ENCODE results near the gene RGR.

Gene RGR, protein sequence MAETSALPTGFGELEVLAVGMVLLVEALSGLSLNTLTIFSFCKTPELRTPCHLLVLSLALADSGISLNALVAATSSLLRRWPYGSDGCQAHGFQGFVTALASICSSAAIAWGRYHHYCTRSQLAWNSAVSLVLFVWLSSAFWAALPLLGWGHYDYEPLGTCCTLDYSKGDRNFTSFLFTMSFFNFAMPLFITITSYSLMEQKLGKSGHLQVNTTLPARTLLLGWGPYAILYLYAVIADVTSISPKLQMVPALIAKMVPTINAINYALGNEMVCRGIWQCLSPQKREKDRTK

DNA sequence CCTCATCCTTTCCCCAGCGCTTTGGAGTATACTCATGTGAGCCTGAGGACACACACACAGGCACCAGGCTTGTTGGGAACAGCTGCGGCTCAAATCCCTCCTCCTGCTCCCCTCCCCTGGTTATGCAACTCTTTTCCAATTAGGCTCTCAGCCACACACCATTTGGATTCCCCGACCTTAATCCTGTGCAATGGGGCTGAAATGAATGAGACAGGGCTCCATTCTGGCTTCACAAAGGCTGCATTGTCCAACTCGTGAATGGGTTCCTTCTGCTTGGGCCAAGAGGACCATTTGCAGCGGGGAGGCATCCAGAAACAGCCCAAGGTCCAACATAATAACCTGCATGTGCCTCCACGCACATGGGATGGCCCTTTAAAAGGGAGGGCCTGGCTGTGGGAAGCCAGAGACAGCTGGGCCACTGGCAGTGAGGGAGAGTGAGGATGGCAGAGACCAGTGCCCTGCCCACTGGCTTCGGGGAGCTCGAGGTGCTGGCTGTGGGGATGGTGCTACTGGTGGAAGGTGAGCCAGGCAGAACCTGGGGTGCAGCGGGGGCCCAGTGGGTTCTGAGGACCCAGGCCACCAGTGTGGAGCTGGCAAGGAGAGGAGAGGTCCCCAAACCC, at the start of gene RGR:
RGR (plus strand) TSS at position 403 of the 620 bp plus-strand sequence; CDS start at position 441, 38 bp downstream.
- no peak for DNase-seq

DNA sequence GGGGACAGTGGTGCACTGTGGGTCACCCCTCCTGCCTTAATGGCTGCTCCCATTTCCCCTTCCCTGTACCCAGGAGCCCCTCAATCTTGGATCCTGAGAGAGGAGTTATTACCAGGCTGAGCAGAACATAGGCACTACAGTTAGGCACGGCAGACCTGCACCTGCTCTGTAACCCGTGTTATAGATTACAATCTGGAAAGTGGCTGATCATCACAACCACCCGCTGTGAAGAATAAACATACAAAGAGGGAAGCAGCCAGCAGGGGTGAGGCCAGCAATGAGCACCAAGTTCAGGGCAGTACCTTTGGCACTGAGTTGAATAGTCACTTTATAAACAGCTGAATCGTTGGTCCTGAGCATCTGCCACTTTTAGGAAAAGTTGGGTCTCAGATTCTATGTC, 48.8 kb upstream of the RGR start:
- DNase-seq = no peak

DNA sequence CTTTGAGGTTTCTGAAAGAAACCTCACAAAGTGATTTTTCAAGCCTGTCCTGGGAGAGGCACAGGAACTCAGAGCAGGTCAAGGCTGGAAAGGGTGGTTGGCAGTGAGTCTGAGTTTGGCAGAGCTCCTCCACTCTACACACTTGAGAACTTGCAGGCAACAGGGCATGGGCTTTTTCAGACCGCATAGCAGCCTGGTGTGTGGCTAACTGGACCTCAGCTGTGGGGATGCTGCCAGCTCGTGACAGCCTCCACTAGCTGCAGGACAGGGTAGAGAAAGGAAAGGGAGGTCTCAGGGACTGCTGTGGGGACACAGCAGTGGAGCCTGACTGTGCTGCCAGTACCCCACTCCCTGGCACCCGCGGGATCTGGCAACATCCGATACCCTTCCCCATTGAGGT, 47.9 kb upstream of the RGR start:
- DNase-seq = no peak

DNA sequence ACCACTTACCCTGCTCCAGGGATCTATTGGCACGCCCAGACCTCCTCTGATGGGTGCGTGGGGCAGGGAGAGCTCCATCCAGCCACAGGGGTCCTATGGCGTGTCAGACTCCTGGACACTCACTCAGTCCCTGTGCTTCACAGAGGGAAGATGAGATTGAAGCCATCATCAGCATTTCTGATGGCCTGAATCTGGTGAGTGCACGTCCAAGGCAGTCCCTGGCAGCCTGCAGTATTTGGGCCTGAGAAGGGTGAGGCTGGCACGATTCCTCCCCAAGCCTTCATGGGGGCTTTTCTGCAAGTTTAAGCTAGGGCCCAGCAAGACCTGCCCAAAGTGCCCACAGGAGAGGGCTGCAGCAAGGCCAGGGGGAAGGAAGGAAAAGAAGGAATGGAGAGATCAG, 47.2 kb upstream of the RGR start:
- no peak for DNase-seq

DNA sequence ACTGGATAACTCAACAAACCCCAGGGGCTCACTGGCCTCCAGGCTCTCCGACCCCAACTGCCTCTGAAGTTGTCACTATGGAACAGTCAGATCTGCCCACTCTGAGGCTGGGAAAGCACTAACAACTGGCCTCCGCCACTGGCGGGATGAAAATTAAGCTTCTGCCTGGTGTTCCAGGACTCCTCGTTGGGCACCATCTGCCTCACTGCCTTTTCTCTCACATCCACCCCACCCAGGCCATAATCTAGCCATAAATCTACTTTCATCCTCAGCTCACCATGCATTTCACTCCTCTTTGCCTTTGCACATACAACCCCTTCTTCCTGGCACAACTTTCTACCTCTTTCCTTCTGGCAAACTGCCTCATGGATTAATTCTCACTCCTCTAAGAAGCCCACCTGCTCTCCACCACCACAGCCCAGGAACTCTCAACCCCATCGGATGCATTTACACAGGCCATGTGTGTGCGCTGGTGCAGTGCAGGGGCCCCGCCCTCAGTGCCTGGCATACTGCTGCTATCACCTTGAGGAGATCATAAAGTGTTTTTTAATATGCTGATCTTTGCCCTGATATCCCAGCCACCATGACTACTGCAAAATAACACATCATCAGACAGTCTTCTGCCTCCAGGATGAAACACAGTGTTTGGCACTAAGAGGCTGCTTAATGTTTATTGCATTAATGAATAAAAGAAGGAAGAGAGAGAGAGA, 46.5 kb upstream of the RGR start:
- no peak for DNase-seq

DNA sequence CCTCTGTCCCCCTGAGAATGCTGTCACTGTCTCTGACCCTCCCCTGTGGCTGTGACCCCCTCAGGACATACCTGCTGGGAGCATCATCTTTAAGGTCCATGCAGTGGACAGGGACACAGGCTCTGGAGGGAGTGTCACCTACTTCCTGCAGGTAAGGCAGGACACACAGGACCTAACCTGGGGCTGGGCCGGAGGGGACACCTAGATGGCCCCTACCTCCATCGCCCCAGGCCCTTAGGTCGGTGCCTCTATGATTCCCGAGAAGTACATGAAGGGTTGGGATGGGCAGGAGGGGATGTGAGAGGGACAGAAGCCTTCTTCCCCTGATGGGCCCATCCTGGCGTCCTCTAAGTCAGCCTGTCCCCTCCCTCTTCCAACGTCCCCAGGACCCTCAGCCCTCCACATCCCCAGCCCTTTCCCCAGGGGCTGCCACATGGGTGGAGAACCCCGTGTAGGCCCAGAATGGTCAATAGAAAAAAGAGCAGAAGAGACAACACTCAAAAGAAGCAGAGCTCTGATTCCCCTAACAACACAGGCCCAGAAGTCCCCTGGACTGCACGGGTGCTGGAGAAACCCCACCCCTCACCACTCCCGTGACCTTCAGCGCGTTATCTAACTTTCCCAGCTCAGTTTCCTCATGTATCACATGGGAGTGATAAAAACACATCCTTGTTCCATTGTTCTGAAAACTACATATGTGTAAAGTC, 44.2 kb upstream of the RGR start:
- no peak for DNase-seq

DNA sequence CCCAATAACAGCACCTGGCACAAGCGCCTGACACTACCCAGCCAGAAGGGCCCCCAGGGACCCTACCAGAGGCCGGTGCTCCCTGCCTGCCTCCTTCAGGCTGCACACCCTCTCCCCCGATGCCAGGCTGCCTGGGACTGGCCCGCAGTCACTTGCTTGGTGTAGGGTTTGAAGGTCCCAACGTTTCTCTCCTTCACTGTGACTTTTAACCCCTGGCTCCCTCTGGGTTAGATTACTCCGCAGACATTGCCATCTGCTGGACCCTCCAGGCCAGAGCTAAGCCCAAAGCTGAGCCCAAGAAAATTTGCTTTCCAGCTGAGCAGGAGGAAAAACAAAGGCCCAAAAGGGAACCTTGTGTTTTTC, 43.6 kb upstream of the RGR start:
- DNase-seq = no peak

DNA sequence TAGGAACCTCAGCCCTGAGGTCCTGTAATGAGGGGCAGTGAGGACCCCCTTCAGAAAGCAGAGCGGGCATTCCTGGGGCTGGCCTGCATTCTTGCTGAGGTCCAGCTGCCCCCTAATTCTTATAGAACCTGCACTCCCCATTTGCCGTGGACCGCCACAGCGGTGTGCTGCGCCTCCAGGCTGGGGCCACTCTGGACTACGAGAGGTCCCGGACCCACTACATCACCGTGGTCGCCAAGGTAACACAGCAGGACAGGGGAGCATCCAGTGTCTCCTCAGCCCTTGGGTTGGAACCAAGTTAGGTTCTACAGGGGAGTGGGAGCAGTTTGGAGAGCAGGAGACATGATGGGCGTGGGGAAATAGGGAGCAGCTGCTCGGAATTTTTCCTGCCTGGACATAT, 43.2 kb upstream of the RGR start:
- no peak for DNase-seq

DNA sequence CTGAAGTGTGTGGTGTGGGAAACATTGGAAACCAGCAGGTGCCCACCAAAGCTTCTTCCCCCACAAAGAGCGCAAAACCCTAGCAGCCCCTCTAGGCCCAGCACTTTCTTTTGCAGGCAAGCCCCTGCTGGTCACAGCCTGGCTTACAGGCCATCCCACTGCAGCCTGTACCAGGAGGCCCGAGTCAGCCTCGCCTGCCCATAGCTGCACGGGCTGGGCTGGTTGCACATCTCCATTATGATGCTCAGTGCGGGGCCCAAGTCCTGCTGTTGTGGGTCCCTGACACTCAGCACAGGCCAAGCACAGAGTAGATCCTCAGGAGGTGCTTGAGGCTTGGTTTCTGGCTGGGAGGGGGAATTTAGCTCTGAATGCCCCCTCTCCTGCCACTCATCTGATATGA, 42.5 kb upstream of the RGR start:
- DNase-seq = no peak

DNA sequence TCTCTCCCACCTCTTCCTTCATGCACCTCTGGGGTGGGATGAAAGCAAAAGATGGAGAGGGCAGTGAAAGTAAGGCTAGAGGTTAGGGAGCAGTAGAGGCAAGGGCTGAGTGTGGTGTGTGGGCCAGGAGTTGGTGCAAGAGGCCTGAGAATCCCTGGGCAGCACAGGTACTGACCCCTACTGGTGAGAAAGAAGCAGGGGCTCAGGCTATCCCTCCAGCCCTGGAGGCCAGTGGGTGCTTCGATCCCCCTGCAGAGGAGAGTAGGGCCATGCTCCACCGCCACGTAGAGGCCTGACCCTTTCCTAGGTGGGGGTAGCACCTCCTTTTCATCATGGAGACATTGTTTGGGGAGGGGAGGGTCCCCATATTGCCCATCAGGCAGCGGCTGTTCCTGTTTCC, 40.7 kb upstream of the RGR start:
- DNase-seq = no peak

DNA sequence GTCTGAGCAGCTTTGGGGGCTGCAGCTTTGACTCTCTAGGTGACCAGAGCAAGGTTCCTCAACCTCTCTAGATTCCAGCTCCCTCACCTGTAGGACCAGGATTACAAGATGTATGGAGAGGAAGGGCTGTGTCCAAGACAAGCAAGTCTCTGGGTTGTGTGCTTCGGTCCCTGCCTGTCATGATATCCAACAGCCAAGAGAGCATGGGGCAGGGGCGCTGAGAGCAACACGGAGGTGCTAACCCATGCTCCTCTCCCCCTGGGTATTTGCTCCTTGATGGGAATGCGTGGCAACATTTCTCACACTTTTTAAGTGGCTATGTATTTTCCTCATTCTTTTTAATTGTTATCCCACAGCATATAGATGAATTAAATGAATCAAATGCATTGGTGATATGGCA, 40.2 kb upstream of the RGR start:
- DNase-seq = no peak

DNA sequence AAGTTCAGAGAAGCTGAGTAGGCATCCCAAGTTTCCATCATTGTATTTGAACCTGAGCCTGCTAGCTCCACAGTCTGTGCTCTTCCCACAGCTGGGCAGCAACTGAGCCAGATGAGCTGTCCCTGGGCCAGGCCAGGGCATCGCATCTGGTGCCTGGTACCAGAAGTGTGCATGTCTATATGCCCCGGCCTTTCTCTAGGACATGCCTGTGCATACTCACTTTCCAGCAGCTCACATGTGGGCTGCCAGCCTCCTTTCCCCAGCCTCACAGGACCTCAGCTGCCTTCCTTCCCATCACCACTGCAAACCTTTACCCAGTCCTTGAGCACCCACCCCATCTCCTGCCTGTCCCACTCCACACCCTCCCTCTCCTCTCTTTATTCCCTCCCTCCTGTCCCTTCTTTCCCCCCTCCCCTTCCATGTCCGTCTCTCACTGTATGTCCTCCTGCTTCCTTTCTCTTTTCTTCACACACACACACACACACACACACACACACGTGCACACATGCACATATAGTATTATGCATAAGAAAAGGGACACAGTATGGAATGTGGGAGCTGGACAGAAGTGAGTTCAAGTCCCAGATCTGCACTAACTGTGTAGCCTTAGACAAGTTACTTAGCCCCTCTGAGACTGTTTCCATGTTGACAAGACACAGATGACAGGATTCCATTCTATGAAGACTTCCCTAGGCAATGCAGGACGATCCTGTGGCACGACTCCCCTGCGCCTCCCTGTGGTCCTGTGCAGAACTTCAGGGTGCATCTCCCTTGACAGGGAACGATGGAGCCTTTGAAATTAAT, 39.6 kb upstream of the RGR start:
- DNase-seq = peak in 1 of 2 experiments; percentile 33

DNA sequence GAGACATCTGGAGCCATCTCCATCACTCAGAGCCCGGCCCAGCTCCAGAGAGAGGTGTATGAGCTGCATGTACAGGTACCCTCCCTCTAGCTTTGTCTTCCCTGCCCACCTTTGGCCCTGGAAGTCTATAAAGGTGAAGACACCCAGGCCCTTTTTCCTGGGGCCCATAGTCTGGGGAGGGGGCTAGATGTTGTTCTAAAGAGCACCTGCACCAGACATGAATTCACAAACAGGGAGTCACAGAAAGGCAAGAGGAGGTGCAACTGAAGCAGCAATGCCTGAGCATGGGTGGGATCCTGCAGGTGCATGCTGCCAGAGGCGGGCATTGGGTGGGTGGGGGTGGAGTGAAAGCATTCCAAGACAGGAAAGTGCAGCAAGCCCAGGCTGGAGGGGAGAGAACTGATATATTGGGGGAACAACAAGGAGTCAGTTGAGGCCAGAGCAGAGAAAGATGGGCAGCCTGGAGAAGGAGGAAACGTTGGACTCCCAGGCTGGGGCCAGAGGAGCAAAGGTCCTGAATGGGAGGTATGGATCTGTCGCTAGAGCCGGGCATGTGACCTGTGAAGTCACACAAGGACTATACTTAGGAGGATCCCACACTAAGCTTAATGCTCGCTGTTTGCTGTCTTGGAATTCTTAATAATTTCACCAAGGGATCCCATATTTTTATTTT, 38.9 kb upstream of the RGR start:
- no peak for DNase-seq

DNA sequence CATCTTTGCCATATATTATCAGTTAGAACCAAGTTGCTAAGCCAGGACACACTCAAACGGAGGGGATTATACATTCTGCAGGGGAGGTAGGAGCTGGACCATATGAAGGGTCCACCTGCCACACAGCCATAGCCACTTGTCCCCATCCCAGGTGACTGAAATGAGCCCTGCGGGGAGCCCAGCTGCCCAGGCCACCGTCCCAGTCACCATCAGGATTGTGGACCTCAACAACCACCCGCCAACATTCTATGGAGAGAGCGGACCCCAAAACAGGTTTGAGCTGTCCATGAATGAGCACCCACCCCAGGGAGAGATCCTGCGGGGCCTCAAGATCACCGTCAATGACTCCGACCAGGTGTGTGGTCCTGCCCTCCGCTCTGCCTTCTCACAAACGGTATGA, 36.8 kb upstream of the RGR start:
- DNase-seq = no peak

DNA sequence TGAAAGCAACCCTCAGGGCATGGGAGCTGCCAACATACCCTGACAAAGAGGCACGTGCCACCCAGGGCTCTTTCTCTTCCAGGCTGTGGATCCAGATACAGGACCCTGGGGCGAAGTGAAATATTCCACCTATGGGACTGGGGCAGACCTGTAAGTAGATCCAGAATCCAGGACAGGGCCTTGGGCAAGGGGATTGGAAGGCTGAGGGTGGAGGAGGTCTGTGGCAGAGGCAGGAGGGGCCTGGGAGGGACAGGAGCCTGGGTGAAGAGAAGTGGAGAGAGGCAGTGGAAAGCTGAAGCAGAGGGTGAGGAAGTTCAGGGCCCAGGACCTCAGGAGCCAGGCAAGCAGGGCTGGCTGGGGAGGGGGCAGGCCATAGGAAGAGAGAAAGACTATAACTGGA, 33.3 kb upstream of the RGR start:
- no peak for DNase-seq

DNA sequence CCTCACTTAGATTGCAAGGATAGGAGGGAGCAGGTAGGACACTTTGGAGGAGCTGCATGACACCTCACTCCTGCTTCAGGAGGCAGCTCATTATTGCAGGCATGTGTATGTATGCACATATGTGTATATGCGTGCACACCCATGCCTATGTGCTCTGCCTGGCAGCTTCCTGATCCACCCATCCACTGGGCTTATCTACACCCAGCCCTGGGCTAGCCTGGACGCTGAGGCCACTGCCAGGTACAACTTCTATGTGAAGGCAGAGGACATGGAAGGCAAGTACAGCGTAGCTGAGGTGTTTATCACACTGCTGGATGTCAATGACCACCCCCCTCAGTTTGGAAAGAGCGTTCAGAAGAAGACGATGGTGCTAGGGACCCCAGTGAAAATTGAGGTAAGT, 32.8 kb upstream of the RGR start:
- DNase-seq = no peak

DNA sequence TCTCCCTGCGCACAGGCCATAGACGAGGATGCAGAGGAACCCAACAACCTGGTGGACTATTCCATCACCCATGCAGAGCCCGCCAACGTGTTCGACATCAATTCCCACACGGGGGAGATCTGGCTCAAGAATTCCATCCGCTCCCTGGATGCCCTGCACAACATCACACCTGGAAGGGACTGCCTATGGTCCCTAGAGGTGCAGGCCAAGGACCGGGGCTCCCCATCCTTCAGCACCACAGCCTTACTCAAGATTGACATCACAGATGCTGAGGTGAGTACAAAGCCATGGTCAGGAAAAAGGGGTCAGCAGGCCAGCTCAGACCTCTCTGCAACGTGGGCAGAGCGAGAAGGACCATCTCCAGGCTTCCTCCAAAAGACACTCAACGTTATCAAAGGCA, 31.8 kb upstream of the RGR start:
- DNase-seq = no peak

DNA sequence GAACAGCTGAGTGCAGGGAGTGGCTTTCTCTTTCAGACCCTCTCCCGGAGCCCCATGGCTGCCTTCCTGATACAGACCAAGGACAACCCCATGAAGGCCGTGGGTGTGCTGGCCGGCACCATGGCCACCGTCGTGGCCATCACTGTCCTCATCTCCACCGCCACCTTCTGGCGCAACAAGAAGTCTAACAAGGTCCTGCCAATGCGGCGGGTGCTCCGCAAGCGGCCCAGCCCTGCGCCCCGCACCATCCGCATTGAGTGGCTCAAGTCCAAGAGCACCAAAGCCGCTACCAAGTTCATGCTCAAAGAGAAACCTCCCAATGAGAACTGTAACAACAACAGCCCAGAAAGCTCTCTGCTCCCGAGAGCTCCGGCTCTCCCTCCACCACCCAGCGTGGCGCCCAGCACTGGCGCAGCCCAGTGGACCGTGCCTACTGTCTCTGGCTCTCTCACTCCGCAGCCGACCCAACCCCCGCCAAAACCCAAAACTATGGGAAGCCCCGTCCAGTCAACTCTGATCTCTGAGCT, 30.7 kb upstream of the RGR start:
- DNase-seq = no peak

DNA sequence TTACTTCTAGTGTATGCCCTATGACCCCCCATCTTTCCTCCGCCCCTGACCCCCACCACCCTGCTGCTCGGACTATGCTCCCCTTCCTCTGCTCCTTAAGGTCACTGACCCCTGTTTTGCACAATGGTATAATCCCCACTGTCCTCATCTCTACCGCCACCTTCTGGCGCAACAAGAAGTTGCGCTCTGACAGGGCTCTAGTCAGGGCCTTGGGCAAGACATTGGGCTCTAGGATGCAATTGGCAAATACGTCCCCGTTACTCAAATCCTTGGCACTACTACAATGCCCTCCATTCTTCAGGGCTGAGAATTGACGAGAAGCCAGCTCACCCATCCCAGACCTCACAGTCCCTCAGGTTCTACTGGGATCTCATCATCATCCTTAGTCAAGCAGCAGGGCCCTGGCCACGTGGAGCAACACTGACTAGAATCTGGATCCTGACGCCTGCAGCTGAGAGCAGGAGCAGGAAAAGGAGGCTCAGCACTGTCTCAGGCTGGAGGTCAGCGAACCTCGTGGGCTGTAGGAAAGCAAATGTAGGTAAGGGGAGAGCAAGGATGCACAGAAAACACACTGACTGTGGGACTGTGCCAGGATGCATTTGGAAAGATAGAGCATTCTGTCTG, 30.1 kb upstream of the RGR start:
- no peak for DNase-seq

DNA sequence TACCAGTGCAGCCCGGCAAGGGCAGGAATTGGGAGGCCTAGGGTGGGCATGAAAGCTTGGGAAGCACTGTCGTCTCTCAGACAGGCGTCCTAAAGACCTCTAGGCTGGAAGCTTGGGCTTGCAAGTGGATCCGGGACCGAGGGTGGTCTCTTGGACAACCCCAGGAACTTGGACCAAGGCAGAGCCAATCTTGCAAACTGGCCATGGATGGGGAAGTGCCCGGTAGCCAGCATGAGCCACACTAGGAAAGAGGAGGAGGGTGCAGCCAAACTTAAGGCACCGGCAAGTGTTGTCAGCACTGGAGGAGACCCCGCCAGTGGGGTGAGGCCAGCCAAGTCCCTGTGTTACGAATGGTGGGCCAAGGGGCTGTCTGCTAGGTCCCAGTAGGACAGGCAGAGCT, 28.0 kb upstream of the RGR start:
- DNase-seq = no peak

DNA sequence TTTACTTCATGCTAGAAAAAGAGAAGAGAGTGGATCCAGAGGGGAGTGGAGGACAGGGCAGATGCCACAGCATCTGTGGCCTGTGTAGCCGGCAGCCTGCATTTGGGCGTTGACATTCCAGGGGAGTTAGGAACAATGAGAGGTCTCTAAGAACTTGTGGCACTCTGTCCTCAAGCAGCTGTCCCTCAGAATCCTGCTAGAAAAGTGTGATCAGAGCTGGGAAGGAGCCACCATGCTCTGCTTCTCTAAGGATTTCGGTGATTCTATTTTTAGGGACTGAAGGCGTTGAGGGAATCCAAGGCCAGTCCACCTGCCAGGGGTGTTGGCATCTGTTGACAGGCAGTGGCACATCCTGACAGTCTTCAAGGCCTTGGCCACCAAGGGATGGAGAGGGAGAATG, 27.1 kb upstream of the RGR start:
- no peak for DNase-seq

DNA sequence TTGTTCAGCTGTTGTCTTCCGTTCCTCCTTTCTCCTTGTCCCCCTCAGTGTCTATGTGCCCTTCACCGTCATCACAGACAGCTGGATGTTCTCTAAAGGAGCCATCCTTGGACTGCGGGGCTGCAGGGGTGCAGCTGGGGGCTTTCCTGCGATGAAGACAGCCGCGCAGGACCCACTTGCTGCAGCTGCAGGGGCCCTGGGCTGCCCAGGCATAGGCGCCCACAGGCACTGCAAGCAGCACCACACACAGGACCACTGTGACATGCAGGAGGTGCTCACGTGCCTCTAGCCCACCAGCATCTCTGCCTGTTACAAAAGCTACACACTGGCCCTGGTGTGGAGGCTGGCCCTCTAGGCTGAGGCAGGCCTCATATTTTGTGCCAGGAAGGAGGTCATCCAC, 22.9 kb upstream of the RGR start:
- DNase-seq = no peak

Data from SW 1271 (cell line).